ENCODE measurements around the gene PRKX.

- TF ChIP-seq GATA2 (IDR thresholded peaks at IDR 0.05; ENCODE audit: low read depth, low read length) (no peak), GATA3 (IDR thresholded peaks at IDR 0.05; ENCODE audit: low read depth, low read length) (no peak)
Observed at GRCh38 chrX:3763111-3763510, 49.7 kb upstream of the PRKX start.
